ACC112 (cell line): ENCODE measurements around the gene LBP.
"Not testable (repeated sequence)": the region's sequence is repeated elsewhere in the genome, so short reads cannot be mapped to it uniquely, and the experiment has no call there.

Experiments
- H2AFZ ChIP-seq: fragments of 200-600 bp; sonication (generic); one replicate; pipeline ENCODE4 v1.6.0; 2017; ENCODE audit warnings: antibody characterized with exemption, low read length; ENCODE audit not compliant: unreplicated experiment
- H3K27ac ChIP-seq: fragments of 200-600 bp; sonication (generic); 2 replicates; pipeline ENCODE4 v1.5.1; 2014; ENCODE audit warnings: low read depth, mild to moderate bottlenecking, antibody characterized with exemption, low read length, moderate library complexity
- H3K27me3 ChIP-seq: fragments of 200-600 bp; sonication (generic); 2 replicates; pipeline ENCODE4 v1.6.1; 2014; ENCODE audit warnings: mild to moderate bottlenecking, antibody characterized with exemption, low read length, moderate library complexity, mixed read lengths; ENCODE audit not compliant: insufficient read depth
- H3K36me3 ChIP-seq: fragments of 200-600 bp; sonication (generic); 2 replicates; pipeline ENCODE4 v1.6.1; 2016; ENCODE audit warnings: mild to moderate bottlenecking, antibody characterized with exemption, low read length, moderate library complexity, mixed read lengths; ENCODE audit not compliant: insufficient read depth
- H3K4me1 ChIP-seq: fragments of 200-600 bp; sonication (generic); one replicate; pipeline ENCODE4 v1.6.1; 2016; ENCODE audit warnings: low read length, mixed read lengths; ENCODE audit not compliant: insufficient read depth, unreplicated experiment, control insufficient read depth
- H3K4me3 ChIP-seq: fragments of 200-600 bp; sonication (generic); 2 replicates; pipeline ENCODE4 v1.5.1; 2014; ENCODE audit warnings: mild to moderate bottlenecking, low read depth, low read length
- H3K79me2 ChIP-seq: fragments of 200-600 bp; sonication (generic); one replicate; pipeline ENCODE4 v1.6.0; 2016; ENCODE audit warnings: low read length; ENCODE audit not compliant: control insufficient read depth, unreplicated experiment, insufficient read depth

LBP gene

GRCh38 chr20:38306379-38306778 is 39.9 kb upstream of the LBP start:
- no peak overlapping the region for H3K27ac ChIP-seq
- no peaks in the 10 kb centered on the region for H3K27me3 ChIP-seq
- no peaks in the 10 kb centered on the region for H3K79me2 ChIP-seq
- H2AFZ ChIP-seq: no peak overlapping the region
- peaks cover 5% of the 10 kb centered on the region for H3K4me1 ChIP-seq
- H3K4me3 ChIP-seq: no peak overlapping the region
- no peaks in the 10 kb centered on the region for H3K36me3 ChIP-seq

- H3K27ac ChIP-seq: no peak overlapping the region
- no peak overlapping the region for H3K4me3 ChIP-seq
- no peaks in the 10 kb centered on the region for H3K79me2 ChIP-seq
- no peak overlapping the region for H2AFZ ChIP-seq
- H3K27me3 ChIP-seq: no peaks in the 10 kb centered on the region
- peaks cover 5% of the 10 kb centered on the region for H3K4me1 ChIP-seq
- H3K36me3 ChIP-seq: no peaks in the 10 kb centered on the region
Observed at GRCh38 chr20:38307371-38308046, 38.8 kb upstream of the LBP start.

GRCh38 chr20:38308047-38308438 is 38.2 kb upstream of the LBP start:
- peaks cover 5% of the 10 kb centered on the region for H3K4me1 ChIP-seq
- no peaks in the 10 kb centered on the region for H3K79me2 ChIP-seq
- H3K36me3 ChIP-seq: no peaks in the 10 kb centered on the region
- no peak overlapping the region for H3K27ac ChIP-seq
- no peak overlapping the region for H3K4me3 ChIP-seq
- H2AFZ ChIP-seq: no peak overlapping the region
- H3K27me3 ChIP-seq: no peaks in the 10 kb centered on the region

- Histone ChIP-seq H3K27me3 (no peaks in the 10 kb centered on the region), H3K4me1 (peaks cover 5% of the 10 kb centered on the region), H3K36me3 (no peaks in the 10 kb centered on the region), H3K27ac (no peak overlapping the region), H3K79me2 (no peaks in the 10 kb centered on the region), H2AFZ (no peak overlapping the region), H3K4me3 (no peak overlapping the region)
Observed at GRCh38 chr20:38308447-38308846, 37.8 kb upstream of the LBP start.

GRCh38 chr20:38311091-38311490 is 35.2 kb upstream of the LBP start:
- Histone ChIP-seq H3K4me1 (peaks cover 5% of the 10 kb centered on the region), H3K36me3 (no peaks in the 10 kb centered on the region), H3K27ac (no peak overlapping the region)

GRCh38 chr20:38311491-38311890 is 34.8 kb upstream of the LBP start:
- H3K27ac ChIP-seq: no peak overlapping the region
- no peak overlapping the region for H3K4me3 ChIP-seq
- H3K27me3 ChIP-seq: no peaks in the 10 kb centered on the region
- H2AFZ ChIP-seq: no peak overlapping the region
- H3K79me2 ChIP-seq: no peaks in the 10 kb centered on the region
- H3K4me1 ChIP-seq: peaks cover 5% of the 10 kb centered on the region
- H3K36me3 ChIP-seq: no peaks in the 10 kb centered on the region

More at GRCh38 chr20:38311091-38311490, 35.2 kb upstream of the LBP start:
- no peak overlapping the region for H2AFZ ChIP-seq
- no peak overlapping the region for H3K4me3 ChIP-seq
- H3K79me2 ChIP-seq: no peaks in the 10 kb centered on the region
- no peaks in the 10 kb centered on the region for H3K27me3 ChIP-seq

- Histone ChIP-seq H3K27ac (no peak overlapping the region), H3K4me3 (no peak overlapping the region), H3K4me1 (no peaks in the 10 kb centered on the region), H3K36me3 (no peaks in the 10 kb centered on the region), H3K79me2 (no peaks in the 10 kb centered on the region), H2AFZ (no peak overlapping the region), H3K27me3 (no peaks in the 10 kb centered on the region)
Observed at GRCh38 chr20:38313676-38314075, 32.6 kb upstream of the LBP start.

- not testable (repeated sequence) for H3K4me3 ChIP-seq, H3K79me2 ChIP-seq, H3K4me1 ChIP-seq, H2AFZ ChIP-seq, H3K27me3 ChIP-seq, H3K27ac ChIP-seq, H3K36me3 ChIP-seq
Observed at GRCh38 chr20:38314350-38314749, 31.9 kb upstream of the LBP start.

GRCh38 chr20:38315290-38315966 is 30.9 kb upstream of the LBP start:
- no peak overlapping the region for H3K4me3 ChIP-seq
- no peaks in the 10 kb centered on the region for H3K79me2 ChIP-seq
- no peak overlapping the region for H3K27ac ChIP-seq
- no peak overlapping the region for H2AFZ ChIP-seq
- no peaks in the 10 kb centered on the region for H3K36me3 ChIP-seq
- no peaks in the 10 kb centered on the region for H3K4me1 ChIP-seq
- no peaks in the 10 kb centered on the region for H3K27me3 ChIP-seq

GRCh38 chr20:38316341-38316740 is 29.9 kb upstream of the LBP start:
- H3K4me1 ChIP-seq: no peaks in the 10 kb centered on the region
- H2AFZ ChIP-seq: no peak overlapping the region
- no peaks in the 10 kb centered on the region for H3K36me3 ChIP-seq
- no peak overlapping the region for H3K27ac ChIP-seq
- no peak overlapping the region for H3K4me3 ChIP-seq
- H3K27me3 ChIP-seq: no peaks in the 10 kb centered on the region
- no peaks in the 10 kb centered on the region for H3K79me2 ChIP-seq

- H3K79me2 ChIP-seq: no peaks in the 10 kb centered on the region
- H3K36me3 ChIP-seq: no peaks in the 10 kb centered on the region
- H3K27ac ChIP-seq: no peak overlapping the region
- H3K4me3 ChIP-seq: no peak overlapping the region
- no peaks in the 10 kb centered on the region for H3K4me1 ChIP-seq
- no peaks in the 10 kb centered on the region for H3K27me3 ChIP-seq
- H2AFZ ChIP-seq: no peak overlapping the region
Observed at GRCh38 chr20:38317422-38317821, 28.9 kb upstream of the LBP start.
